SH-SY5Y (cell line): ENCODE results near the gene IGF2BP2.

ENCODE experiments used
- GATA2 ChIP-seq: IDR thresholded peaks from 2 replicates; pipeline ENCODE4 v1.6.1; 2011; ENCODE audit warnings: mild to moderate bottlenecking, low read depth, low read length
- GATA3 ChIP-seq: IDR thresholded peaks from 2 replicates; pipeline ENCODE4 v1.6.1; 2011; ENCODE audit warnings: low read depth, mild to moderate bottlenecking, low read length, moderate library complexity

Gene IGF2BP2

GRCh38 chr3:185727873-185728272, 97.0 kb downstream of the IGF2BP2 start:
- TF ChIP-seq GATA3: no peak
- TF ChIP-seq GATA2: no peak

DNA sequence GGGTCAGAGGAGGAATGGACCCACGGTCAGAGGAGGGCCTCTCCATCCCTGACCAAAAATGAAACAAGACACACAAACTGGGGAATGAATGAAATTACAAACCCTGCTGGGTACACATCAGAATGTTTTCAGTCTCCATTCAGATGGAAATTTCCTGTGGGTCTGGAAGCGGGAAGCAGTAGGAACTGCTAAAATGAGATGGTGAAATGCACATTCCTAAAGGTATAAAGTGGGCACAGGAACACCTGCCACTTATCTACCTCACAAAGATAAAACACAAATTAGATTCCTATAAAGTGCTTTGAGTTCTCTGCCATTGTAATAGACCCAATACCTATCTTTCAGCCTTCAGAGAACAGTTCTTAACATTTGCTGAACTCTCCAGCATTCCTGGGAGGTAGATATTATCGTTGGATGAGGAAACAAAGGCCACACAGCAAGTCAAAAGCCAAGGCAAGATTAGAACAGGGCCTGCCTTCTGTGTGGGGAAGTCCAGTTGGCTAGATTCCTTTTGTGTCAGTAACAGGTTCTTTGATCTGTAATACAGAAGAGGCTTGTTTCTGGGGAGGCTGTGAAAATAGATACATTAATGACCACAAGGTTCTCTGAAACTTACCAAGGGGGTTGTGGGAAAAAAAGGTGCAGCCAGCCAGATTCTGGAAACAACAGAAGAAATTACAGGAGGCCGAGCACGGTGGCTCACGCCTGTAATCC, 98.4 kb downstream of the IGF2BP2 start:
- TF ChIP-seq GATA2 (no peak), GATA3 (no peak)

DNA sequence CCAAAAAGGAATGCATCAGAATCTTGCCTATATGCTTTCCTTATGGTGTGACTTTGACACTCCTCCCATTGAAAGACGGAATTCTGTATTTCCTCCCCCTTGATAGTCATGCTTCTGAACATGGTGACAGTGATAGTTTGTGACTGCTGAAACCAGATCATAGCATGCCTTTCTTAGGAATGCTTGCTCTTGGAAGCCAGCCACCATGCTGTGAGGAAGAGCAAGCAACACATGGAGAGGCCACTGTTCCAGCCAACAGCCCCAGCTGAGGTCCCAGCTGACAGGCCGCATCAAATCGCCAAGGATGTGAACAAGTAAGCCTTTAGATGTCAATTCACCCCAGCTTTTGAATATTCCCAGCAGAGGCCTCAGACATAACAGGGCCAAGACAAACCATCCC, 100.1 kb downstream of the IGF2BP2 start:
- no peak for TF ChIP-seq GATA2
- no peak for TF ChIP-seq GATA3

DNA sequence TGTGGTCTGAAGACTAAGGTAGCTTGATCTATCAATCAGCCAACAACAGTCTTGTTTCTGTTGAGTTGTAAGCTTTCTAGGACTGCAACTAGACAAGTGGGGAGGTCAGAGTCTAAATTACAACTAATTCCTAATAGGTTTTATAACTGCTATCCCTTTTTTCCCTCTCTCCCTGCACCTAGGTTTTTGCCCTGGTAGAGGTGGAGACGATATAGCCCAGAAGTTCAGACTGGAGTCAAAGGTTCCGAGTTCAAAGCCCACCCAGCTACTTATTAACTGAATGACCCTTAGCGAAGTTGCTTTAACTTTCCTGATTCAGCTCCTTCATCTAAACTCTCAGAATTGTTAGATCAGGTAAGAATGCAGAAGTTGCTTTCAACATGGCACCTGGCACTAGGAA, 100.6 kb downstream of the IGF2BP2 start:
- TF ChIP-seq GATA3 (no peak), GATA2 (no peak)

- no peak for TF ChIP-seq GATA2
- TF ChIP-seq GATA3: no peak
Observed at GRCh38 chr3:185722881-185723280, 102.0 kb downstream of the IGF2BP2 start.

- TF ChIP-seq GATA3 (no peak), GATA2 (no peak)
Observed at GRCh38 chr3:185721970-185722369, 102.9 kb downstream of the IGF2BP2 start.

GRCh38 chr3:185720326-185720725, 104.5 kb downstream of the IGF2BP2 start:
- TF ChIP-seq GATA3: no peak
- no peak for TF ChIP-seq GATA2

DNA sequence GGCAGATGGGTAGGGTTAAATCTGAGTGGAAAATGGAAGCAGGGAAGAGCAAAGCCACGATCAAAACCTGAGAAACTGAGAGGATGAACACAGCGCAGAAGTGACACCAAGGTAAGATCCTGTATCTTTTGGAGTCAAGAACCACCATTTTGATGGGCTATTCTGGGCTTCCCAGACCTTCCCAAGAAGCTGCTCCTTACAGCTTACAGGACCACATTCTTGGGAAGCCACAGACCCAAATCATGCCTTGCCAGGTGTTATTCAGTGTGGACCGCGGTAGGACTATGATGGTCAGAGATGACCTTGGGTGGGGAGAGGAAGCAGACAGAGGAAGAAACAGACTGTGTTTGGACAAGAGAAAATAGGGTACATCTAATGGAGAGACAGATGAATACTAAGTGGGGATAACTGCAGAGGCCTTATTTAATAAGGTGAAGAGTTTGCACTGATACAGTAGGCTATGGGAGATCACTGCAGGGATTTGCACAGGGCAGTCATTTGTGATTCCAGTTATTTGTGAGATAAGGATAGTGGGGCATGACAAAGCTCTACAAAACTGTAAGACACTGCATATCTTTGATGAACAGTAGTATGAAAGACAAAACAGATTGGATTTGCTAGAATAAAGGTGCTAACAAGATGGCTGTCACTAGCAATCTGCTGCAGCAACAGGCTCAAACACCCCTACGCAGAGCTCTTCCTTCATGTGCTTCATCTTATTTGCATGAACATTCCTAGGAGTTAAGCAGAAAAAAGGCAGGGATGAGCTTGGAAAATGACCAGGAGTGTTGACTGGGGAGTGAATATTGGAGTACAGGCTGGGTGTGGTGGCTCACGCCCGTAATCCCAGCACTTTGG, 105.9 kb downstream of the IGF2BP2 start:
- no peak for TF ChIP-seq GATA2
- TF ChIP-seq GATA3: no peak

DNA sequence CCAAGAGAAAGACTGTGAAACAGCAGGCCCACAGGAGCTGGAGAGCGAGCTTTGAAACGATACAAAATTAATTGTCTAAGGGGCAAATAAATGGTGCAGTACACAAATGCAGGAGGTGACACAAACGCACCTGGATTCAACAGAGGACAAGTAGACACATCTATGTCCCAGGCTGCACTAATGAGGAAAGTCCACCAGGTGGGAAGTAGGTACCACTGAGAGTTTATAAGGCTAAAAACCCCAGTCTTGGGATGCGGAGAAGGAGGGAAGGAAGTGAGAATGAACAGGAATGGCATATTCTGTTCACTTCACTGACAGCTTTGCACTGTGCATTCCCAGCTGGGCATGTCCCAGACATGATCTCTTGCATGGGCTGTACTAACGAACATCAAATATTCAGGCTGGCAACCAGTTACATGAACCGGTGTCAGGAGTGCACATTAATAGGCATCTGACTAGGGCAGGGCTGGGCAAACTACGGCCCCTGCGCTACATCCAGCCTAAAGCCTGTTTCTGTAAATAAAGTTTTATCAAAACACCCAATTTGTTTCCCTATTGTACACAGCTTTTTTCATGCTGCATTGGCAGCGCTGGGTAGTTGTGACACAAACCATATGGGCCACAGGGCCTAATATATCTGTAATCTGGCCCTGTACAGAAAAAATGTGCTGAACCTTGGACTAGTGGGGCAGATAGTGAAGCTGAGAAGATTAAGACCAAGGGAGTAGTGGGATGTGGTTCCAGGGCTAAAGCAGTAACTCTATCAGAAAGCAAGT, 107.0 kb downstream of the IGF2BP2 start:
- no peak for TF ChIP-seq GATA3
- no peak for TF ChIP-seq GATA2

DNA sequence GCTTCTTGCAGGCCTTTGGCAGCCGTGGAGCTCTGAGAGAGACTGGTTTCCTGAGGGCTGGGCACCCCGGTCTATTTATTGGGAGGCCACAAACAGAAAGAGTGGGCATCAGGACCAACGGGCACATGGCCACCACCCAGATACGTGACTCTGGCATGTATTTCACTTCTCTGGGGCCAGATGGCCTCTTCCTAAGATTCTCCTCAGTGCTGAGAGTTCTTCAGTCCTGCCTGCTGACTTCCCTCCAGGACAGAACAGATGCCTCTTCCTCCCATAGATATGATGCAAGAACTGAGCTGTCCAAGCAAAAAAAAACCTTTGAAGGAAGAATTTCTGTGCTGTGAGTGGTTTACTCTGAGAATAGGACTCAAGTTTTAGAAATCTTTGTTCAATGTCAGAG, 107.7 kb downstream of the IGF2BP2 start:
- TF ChIP-seq GATA3 (no peak), GATA2 (no peak)

DNA sequence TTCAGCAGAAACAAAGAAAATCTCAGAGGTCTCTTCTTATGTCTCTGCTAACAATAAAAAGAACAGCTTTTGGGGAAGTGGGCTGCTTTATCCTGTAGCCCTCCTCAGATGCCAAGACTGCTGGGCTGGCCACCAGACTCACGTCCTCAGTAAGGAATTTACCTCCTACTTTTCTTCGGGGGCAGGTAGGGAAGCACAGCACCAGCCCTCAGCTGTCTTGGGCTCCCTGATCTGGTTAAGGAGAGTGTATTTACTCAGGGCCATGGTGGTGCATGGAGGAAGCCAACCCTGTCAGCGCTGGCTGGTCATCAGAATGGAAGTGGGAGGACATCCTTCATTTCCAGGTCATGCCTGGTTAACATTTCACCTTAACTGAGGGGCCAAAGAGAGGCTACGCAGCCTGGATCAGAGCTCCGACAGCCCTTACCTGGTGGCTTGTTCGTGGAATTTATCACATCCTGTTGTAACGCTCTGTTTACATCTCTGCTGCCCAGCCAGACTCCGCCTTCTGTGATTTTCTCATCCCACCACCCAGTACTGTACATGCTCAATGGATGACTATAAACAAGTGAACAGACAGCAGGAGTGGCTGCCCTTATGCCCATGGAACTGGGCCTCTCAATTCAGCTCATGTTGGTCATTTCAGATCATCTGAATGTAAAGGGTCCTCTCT, 108.3 kb downstream of the IGF2BP2 start:
- TF ChIP-seq GATA3: no peak
- no peak for TF ChIP-seq GATA2

DNA sequence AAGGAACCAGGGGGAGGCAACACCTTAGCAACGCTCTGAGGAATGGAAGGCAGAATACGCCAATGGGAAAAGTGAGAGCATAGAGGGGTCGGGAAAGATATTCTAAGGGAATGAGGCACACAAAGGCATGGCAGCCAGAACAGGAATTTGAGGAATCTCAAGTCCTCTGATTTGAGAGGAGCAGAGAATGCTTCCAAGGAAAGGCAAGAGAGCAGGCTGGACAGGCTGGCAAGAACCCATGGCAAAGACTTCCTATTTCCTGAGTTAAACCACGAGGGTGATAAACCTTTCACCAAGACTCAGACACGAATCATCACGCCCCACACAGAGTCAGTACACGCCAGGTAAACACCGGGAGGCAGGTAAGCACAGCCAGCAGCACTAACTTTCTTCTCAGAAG, 109.8 kb downstream of the IGF2BP2 start:
- TF ChIP-seq GATA2 (no peak), GATA3 (no peak)

GRCh38 chr3:185714085-185714484, 110.8 kb downstream of the IGF2BP2 start:
- TF ChIP-seq GATA3 (no peak), GATA2 (no peak)

DNA sequence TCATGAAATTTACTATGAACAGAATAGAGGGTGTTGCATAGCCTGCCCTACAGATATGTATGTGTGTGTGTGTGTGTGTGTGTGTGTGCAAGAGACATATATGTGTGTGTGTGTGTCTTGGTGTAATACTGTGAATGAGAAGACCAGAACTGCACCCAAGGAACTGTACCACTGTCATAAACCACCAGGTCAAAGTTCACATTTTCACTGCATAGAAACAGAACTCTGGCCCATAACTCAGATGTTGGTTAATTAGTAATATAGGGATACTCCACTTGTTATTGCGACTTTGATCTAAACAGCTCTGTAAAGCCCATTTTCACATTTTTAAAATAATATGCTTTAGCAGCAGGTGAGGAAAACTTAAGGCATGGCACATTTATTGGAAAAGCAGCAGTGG, 111.8 kb downstream of the IGF2BP2 start:
- no peak for TF ChIP-seq GATA2
- no peak for TF ChIP-seq GATA3

DNA sequence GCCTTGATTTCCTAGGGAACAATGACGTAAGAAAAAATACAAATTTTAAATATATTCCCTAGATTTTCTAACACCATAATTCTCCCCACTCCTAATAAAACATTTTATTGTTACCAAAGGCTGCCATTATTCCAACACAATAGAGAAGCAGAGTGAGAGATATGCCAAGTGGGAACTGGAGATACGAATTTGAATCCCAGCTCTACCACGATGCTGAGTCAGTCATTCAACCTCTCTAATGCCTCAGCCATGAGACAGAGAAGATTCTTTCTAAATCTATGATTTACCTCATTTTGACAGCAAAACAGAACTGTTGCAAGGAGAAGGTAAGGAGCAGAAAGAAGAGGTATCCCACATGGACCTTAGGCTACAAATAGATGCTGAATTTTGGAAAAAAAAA, 112.5 kb downstream of the IGF2BP2 start:
- TF ChIP-seq GATA2 (no peak), GATA3 (no peak)
